ENCODE measurements around the gene EDC4. TPM values are rescaled to one million over a fixed set of nuclear protein-coding genes. Genes with fewer than 3 reads are reported as not detected.

EDC4 gene
- total RNA-seq, 1 donor from 2014 or later, result 75.4 TPM

DNA sequence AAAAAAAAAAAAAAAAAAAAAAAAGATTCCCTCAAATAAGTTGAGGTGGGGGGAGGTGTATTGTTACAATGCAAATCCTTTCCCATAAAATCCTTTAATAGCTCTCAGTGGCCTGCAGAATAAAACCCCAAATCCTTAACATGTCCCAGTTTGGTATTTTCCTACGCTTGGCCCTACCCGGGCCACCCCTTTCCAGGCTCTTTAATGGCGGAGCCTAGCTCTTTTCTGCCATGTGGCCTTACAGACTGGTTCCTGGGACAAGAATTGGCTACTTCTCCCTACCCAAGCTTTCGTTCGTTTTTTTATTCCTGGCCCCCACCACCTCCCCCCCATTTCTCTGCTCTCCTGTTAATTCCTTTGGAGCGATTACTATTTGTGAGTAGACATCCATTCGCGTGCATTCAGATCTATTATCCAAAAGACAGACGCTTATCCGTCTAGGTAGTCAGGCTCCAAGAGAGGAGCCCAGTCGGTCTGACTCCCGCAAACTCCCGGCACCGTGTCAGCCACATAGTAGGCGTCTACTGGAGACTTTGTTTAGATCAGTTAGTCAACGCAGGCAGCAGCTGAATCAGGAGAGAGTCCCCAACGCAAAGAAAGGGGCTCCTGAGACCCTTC is 31.5 kb upstream of the EDC4 start:
- peak overlapping the region; percentile 92 for H3K4me3 Mint-ChIP-seq (ENCODE audit: unreplicated experiment)
- no peak for DNase-seq (ENCODE audit: extremely low spot score, unreplicated experiment)
- no peaks in the 10 kb centered on the region for H3K9me3 Mint-ChIP-seq (ENCODE audit: unreplicated experiment)
- H3K36me3 Mint-ChIP-seq (ENCODE audit: unreplicated experiment), result no peaks in the 10 kb centered on the region
- H3K4me1 Mint-ChIP-seq (ENCODE audit: unreplicated experiment), result peaks cover 39% of the 10 kb centered on the region
- peak overlapping the region; percentile 99 for H3K27ac Mint-ChIP-seq (ENCODE audit: unreplicated experiment)
- H3K27me3 Mint-ChIP-seq (ENCODE audit: unreplicated experiment), result no peaks in the 10 kb centered on the region
- TF ChIP-seq, protein P1, sequence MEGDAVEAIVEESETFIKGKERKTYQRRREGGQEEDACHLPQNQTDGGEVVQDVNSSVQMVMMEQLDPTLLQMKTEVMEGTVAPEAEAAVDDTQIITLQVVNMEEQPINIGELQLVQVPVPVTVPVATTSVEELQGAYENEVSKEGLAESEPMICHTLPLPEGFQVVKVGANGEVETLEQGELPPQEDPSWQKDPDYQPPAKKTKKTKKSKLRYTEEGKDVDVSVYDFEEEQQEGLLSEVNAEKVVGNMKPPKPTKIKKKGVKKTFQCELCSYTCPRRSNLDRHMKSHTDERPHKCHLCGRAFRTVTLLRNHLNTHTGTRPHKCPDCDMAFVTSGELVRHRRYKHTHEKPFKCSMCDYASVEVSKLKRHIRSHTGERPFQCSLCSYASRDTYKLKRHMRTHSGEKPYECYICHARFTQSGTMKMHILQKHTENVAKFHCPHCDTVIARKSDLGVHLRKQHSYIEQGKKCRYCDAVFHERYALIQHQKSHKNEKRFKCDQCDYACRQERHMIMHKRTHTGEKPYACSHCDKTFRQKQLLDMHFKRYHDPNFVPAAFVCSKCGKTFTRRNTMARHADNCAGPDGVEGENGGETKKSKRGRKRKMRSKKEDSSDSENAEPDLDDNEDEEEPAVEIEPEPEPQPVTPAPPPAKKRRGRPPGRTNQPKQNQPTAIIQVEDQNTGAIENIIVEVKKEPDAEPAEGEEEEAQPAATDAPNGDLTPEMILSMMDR (IDR thresholded peaks at IDR 0.05), result no peak

DNA sequence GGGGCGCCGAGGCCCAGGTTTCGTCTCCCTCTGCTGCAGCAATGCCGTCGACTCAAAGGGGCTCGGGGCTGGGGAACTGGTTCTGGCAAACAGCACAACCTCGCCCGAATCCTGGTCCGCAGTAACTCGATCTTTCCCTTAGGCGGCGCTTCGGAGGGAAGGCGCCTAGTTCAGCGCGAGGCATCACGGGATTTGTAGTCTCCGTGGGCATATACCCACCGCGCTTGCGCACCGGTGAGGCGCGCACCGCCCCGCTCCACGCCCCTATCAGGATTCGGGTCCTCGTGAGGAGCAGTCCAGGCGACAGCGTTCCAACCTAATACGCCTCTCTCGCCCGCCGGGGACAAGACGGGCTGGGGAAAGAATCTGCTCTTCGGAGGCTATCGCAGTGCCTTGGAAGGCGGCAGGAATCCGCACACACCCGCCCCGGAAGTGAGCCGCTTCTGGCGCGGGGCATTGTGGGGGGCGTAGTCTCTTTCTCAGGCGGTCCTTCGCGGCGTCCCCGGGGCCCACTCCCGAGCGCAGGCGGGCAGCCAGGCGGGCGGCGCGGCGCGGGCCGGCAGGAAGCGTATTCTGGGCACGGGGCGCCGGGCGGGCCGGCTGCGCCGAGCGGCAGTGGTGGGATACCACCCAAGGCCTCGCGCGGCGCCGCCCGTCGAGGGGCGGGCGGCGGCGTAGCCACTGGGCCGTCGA is 30.9 kb upstream of the EDC4 start, which contains the start of gene THAP11:
Gene THAP11, plus strand, starts transcription at position 505 of the 693 bp plus-strand sequence. CDS start 235 bp downstream, outside the sequence.
- Mint-ChIP-seq H3K4me3 (ENCODE audit: unreplicated experiment) (peak within 1 kb of the TSS; percentile 93), H3K27me3 (ENCODE audit: unreplicated experiment) (no peaks in the 10 kb centered on the region), H3K4me1 (ENCODE audit: unreplicated experiment) (peaks cover 39% of the 10 kb centered on the region), H3K27ac (ENCODE audit: unreplicated experiment) (peak within 1 kb of the TSS; percentile 99), H3K9me3 (ENCODE audit: unreplicated experiment) (no peaks in the 10 kb centered on the region), H3K36me3 (ENCODE audit: unreplicated experiment) (no peaks in the 10 kb centered on the region)
- TF ChIP-seq, protein P1 (IDR thresholded peaks at IDR 0.05), result peak; percentile 74
- peak; percentile 97 for DNase-seq (ENCODE audit: extremely low spot score, unreplicated experiment)

DNA sequence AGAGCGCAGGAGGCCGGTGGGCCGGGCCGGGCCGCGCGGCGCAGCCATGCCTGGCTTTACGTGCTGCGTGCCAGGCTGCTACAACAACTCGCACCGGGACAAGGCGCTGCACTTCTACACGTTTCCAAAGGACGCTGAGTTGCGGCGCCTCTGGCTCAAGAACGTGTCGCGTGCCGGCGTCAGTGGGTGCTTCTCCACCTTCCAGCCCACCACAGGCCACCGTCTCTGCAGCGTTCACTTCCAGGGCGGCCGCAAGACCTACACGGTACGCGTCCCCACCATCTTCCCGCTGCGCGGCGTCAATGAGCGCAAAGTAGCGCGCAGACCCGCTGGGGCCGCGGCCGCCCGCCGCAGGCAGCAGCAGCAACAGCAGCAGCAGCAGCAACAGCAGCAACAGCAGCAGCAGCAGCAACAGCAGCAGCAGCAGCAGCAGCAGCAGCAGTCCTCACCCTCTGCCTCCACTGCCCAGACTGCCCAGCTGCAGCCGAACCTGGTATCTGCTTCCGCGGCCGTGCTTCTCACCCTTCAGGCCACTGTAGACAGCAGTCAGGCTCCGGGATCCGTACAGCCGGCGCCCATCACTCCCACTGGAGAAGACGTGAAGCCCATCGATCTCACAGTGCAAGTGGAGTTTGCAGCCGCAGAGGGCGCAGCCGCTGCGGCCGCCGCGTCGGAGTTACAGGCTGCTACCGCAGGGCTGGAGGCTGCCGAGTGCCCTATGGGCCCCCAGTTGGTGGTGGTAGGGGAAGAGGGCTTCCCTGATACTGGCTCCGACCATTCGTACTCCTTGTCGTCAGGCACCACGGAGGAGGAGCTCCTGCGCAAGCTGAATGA is 30.1 kb upstream of the EDC4 start:
- no peaks in the 10 kb centered on the region for H3K9me3 Mint-ChIP-seq (ENCODE audit: unreplicated experiment)
- H3K4me3 Mint-ChIP-seq (ENCODE audit: unreplicated experiment), result peak overlapping the region; percentile 93
- DNase-seq (ENCODE audit: extremely low spot score, unreplicated experiment), result no peak
- peak overlapping the region; percentile 91 for H3K27ac Mint-ChIP-seq (ENCODE audit: unreplicated experiment)
- peaks cover 42% of the 10 kb centered on the region for H3K4me1 Mint-ChIP-seq (ENCODE audit: unreplicated experiment)
- no peaks in the 10 kb centered on the region for H3K27me3 Mint-ChIP-seq (ENCODE audit: unreplicated experiment)
- no peaks in the 10 kb centered on the region for H3K36me3 Mint-ChIP-seq (ENCODE audit: unreplicated experiment)
- TF ChIP-seq, protein P1 (IDR thresholded peaks at IDR 0.05), result peak; percentile 40

DNA sequence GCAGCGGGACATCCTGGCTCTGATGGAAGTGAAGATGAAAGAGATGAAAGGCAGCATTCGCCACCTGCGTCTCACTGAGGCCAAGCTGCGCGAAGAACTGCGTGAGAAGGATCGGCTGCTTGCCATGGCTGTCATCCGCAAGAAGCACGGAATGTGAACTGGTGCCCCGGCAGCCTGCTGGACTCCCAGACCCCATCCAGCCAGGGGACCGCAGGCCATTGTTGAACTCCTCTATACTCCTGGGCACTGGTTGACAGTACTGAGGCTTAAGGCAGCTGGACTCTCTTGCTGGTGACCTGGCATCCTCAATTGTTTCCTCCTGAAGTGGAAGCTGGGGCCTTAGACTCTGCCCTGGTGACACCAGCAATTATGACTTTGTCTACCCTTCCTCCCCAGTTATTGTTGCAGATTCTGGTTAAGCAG is 29.5 kb upstream of the EDC4 start:
- Mint-ChIP-seq H3K27me3 (ENCODE audit: unreplicated experiment) (no peaks in the 10 kb centered on the region), H3K36me3 (ENCODE audit: unreplicated experiment) (no peaks in the 10 kb centered on the region), H3K9me3 (ENCODE audit: unreplicated experiment) (no peaks in the 10 kb centered on the region), H3K27ac (ENCODE audit: unreplicated experiment) (peak overlapping the region; percentile 91), H3K4me1 (ENCODE audit: unreplicated experiment) (peaks cover 47% of the 10 kb centered on the region), H3K4me3 (ENCODE audit: unreplicated experiment) (peak overlapping the region; percentile 93)
- TF ChIP-seq, protein P1 (IDR thresholded peaks at IDR 0.05), result no peak
- no peak for DNase-seq (ENCODE audit: extremely low spot score, unreplicated experiment)
